Activated T-cell treated with anti-CD3 and anti-CD28 coated beads for 24 hours (primary cell): Measurements from ENCODE around the gene DAB1.

Source experiments
- DNase-seq: peaks from one replicate; pipeline ENCODE4 v3.0.0-alpha.2; 2020; ENCODE audit warnings: low read depth

DAB1 gene

GRCh38 chr1:57218487-57219079 lies 205.3 kb downstream of the DAB1 start:
- DNase-seq: no peak

DNA sequence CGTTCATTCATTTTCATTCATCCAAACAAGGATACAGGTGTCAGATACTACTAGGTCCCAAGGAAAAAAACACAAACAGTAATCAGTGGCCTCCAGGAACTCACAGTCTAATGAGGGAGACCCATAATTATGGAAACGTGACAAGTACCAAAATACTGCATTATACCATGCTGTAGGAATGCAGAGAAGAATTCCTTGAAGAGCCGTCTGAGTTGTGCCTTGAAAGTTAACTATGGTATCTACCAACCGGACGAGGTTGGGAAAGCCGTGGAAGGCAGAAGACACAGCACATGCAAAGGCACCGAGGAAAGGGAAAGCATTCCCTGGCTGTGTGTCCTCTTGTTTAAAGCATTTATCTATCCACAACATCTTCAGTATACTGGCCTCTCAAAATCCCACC lies 206.0 kb downstream of the DAB1 start:
- no peak for DNase-seq

- DNase-seq: no peak
Measured at GRCh38 chr1:57214951-57215575, 208.8 kb downstream of the DAB1 start.

GRCh38 chr1:57210881-57211280 lies 213.0 kb downstream of the DAB1 start:
- DNase-seq: no peak

GRCh38 chr1:57209495-57209894 lies 214.4 kb downstream of the DAB1 start:
- no peak for DNase-seq

GRCh38 chr1:57208741-57209302 lies 215.0 kb downstream of the DAB1 start:
- DNase-seq: no peak

DNA sequence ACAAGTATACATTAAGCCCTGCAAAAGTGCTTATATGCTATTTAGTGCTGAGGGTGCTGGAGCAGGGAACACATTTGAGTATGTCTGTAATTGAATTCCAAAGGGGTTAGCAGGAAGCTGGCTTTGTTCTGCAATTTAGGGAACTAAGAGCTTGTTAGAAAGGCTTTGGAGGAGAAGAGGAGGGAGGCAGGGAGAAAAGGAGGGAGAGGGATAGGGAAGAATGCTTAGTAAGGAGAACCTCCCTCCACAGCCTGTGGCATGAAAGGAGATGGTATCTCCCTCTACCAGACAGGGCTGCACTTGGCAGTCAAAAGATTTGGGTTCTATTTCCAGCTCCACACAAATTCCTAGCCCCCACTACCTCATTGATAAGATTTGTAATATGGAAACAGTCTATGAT lies 217.8 kb downstream of the DAB1 start:
- DNase-seq: no peak

GRCh38 chr1:57204942-57205787 lies 218.7 kb downstream of the DAB1 start:
- DNase-seq: no peak

DNA sequence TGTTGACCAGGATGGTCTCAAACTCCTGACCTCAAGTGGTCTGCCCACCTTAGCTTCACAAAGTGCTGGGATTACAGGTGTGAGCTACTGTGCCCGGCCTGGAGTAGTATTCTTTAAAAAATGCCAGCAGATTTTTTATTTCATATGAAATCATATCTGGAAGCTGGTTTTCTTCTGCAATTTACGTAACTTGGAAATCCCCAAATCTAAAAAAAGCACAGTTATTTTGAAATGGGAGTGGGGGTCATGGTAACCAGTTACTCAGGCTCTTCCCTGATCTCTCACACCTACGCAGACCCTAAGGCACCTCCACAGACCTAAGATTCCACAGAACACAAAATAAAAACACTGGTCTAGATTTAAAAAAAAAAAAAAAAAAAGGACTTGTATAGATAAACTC lies 219.8 kb downstream of the DAB1 start:
- DNase-seq: no peak

DNA sequence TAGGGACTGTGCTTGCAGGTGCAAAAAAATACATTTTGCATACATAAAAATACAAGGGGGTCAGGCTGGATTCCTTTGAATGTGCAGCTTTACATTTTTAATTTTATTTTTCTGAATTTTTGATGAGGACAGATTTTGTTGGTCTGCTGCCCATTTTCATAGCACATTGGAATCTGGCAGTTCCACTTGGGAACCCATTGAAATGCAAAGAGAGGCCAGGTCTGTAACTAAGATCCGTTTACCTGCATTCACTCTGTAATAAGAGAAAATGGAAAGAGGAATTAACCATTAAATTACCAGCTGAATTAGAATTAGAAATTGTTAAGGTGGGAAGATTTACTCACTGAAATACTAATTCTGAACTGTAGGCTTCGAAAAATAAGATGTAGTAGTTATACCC lies 221.6 kb downstream of the DAB1 start:
- no peak for DNase-seq

DNA sequence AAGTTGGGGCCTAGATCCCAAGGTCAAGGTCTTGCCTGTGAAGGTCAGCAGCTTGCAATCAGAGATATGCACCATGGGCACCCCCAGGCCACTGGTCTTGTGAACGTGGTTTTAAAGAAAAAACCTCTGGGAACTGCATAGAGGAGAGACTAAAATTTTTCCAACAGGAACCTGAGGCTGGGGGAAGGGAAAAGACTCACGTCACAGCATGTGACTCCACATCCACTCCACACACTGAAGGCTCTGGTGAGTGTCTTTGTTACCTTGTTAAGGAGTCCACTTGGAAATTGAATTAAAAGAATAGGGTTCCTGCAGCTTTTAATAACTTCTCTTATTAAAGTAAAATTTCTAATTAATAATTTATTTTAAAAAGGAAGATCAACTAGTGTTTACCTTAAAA lies 224.9 kb downstream of the DAB1 start:
- no peak for DNase-seq

GRCh38 chr1:57195436-57195941 lies 228.4 kb downstream of the DAB1 start:
- DNase-seq: no peak

GRCh38 chr1:57192222-57192621 lies 231.6 kb downstream of the DAB1 start:
- DNase-seq: no peak

DNA sequence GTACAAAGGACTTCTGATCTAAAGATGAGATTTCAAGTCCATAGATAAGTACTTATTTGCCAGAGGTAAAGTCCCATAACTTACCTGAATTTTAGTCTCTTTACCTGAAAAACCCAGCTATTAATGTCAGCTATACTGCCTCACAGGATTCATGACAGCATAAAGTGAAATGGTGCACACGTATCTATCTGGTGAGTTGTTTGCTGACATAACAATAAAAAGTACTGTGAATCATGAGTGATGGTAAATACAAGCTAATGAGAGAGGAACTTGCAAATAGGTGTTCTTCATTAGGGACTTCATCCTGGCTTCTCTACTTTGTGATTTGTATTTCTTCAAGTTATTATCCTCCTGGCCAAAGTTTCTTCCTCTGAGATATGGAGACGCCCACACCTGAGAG lies 233.0 kb downstream of the DAB1 start:
- DNase-seq: no peak

- no peak for DNase-seq
Measured at GRCh38 chr1:57188168-57188567, 235.7 kb downstream of the DAB1 start.

DNA sequence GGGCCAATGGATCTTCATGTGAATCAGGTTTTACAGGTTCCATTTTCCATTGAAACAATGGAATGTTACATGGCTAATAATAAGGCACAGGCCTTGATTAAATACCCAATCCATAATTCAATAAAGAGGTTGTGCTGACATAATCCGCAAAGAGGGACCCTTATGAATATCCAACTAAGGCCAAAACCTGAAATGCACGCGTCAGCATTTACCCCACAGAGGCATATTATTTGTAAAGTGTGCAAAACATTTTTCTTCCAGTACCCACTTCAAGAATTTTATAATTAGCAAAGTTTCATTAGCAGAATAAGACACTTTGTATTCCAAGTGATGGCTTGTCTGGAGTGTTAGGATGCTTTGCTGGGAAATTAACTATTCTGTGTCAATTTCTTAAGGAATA lies 237.4 kb downstream of the DAB1 start:
- no peak for DNase-seq

- no peak for DNase-seq
Measured at GRCh38 chr1:57179001-57179400, 244.9 kb downstream of the DAB1 start.

- DNase-seq: no peak
Measured at GRCh38 chr1:57175506-57175905, 248.4 kb downstream of the DAB1 start.

DNA sequence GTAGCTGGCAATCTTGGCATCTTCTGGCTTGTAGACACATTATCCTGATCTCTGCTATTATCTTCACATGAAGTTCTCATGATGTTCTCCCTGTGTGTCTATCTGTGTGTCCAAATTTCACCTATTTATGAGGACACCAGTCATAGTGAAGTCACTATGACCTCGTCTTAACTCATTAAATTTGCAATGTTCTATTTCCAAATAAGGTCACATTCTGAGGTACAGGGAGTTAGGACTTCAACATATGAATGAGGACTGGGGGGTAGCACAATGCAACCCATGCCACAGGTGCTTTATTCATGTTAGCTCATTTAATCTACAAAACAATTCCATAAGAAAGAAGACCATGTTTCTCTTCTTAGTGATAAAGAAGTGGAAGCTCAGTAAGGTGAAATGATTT lies 251.8 kb downstream of the DAB1 start:
- DNase-seq: no peak

GRCh38 chr1:57167997-57168396 lies 255.9 kb downstream of the DAB1 start:
- DNase-seq: no peak

- DNase-seq: no peak
Measured at GRCh38 chr1:57165546-57165945, 258.3 kb downstream of the DAB1 start.

DNA sequence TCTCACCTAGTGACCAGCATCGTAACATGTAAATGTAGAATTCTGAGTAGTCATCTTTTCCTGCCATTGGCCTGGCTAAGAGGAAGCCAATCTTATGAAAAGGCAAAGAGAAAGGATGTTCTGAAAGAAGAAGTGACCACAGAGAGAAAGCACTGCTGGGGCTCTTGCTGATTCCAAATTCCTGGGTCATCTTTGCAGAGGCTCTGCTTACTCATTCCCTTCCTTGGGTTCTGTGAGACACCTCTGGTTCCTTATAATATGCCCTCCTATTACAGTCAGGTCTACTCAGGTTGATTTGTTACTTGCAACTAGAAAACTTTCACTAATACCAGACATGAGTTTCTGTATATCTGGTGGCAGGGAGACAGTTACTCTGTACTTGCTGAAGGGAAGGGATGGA lies 259.3 kb downstream of the DAB1 start:
- no peak for DNase-seq

DNA sequence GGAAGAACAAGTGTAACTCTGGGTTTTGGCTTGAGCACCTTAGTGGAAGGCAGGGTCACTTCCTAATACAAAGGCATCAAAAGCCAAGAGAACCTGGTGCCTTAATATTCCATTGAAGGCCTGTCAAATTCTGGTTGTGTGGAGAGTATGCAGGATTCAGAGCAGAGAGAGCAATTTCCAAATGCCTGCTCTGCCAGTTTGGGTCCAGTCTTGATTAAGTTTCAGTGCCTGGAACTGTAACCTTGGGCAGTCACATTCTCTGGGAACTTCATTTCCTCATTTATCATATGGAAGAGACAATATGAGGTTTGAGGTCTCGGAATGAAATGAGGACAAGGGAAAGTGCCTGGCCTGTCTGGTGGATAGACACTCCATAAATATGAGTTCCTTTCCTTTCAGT lies 260.1 kb downstream of the DAB1 start:
- no peak for DNase-seq
